Activated naive CD4-positive, alpha-beta T cell treated with anti-CD3 and anti-CD28 coated beads, Interleukin-2, amount 10 ng/mL, durations not matched to agents 7 days and 5 days (primary cell): ENCODE measurements around the gene FNDC10.
A peak's percentile ranks its signal among the peaks of the same experiment; 100 is the strongest.
"Not testable (repeated sequence)": the region's sequence is repeated elsewhere in the genome, so short reads cannot be mapped to it uniquely, and the experiment has no call there.

Source experiments
- CTCF ChIA-PET: fragments of 350-600 bp; sonication (Branson Sonifier 250); formaldehyde crosslinking; loops from one replicate; lab custom pipeline; 2021; ENCODE audit warnings: antibody characterized with exemption; lab: Charles Lee
- DNase-seq: peaks from one replicate; pipeline ENCODE4 v3.0.0-alpha.2; 2020
- H3K27ac Mint-ChIP-seq: one replicate; pipeline ENCODE4 v1.8.0; 2021; ENCODE audit warnings: mild to moderate bottlenecking, moderate library complexity, mixed read lengths
- H3K27me3 Mint-ChIP-seq: one replicate; pipeline ENCODE4 v1.8.0; 2021; ENCODE audit warnings: mild to moderate bottlenecking, mixed read lengths
- H3K36me3 Mint-ChIP-seq: one replicate; pipeline ENCODE4 v1.8.0; 2021; ENCODE audit warnings: mixed read lengths
- H3K4me1 Mint-ChIP-seq: one replicate; pipeline ENCODE4 v1.8.0; 2021; ENCODE audit warnings: mixed read lengths
- H3K4me3 Mint-ChIP-seq: one replicate; pipeline ENCODE4 v1.8.0; 2021; ENCODE audit warnings: mild to moderate bottlenecking, moderate library complexity, mixed read lengths
- H3K9me3 Mint-ChIP-seq: one replicate; pipeline ENCODE4 v1.8.0; 2021; ENCODE audit warnings: mixed read lengths

The FNDC10 gene

DNA sequence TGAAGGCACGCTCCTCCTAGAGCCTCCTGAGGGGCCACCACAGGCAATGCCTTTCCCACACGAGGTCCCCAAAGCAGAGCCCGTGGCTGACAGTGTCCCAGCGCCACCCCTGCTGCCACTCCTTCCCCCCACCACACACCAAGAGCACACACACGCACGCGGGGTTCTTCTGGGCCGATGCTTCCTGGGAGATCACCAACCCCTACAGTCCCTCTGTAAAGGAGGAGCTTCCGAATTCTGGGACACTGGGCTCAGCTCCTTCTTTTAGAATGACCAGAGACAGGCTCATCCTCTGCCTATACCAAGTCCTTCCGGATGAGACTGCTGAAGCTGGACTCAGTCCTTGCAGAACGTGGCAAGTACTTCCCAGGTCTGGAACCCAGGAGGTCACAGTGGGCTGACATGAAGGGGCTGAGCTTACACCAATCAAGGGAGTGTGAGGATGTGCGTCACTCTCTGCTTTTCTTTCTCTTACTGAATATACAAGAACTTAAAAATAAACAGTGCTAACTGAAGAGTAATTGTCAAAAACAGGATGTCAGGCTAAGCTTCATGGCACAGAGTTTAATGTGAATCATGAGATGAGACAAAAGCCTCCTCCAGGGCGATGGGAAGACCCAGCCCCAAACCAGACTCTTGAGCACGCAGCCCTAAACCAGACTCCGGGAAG, 38.0 kb downstream of the FNDC10 start:
- no peak overlapping the region for H3K27ac Mint-ChIP-seq

DNA sequence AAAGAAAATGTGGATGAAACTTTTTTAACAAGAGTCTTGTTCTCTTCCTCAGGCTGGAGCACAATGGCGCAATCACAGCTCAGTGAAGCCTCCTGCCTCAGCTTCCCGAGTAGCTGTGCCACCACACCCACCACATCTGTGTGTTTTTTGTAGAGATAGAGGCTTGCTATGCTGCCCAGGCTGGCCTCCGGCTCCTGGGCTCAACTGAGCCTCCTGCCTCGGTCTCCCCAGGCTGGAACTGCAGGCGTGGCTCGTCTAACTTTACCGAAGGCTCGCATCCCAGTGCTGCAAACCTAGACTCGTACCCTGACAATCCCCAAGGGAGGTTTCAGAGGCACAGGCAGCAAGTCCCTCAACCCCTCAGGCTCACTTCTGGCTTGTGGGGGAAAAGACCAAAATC, 39.8 kb downstream of the FNDC10 start:
- CTCF ChIA-PET, result no interaction called here
- Mint-ChIP-seq H3K27ac (peak overlapping the region; percentile 11), H3K4me3 (no peak overlapping the region), H3K27me3 (no peaks in the 10 kb centered on the region), H3K36me3 (peaks cover 41% of the 10 kb centered on the region), H3K9me3 (no peaks in the 10 kb centered on the region), H3K4me1 (no peaks in the 10 kb centered on the region)
- no peak for DNase-seq

More for the DNA sequence above, 38.0 kb downstream of the FNDC10 start:
- H3K4me3 Mint-ChIP-seq, result no peak overlapping the region
- DNase-seq, result no peak
- CTCF ChIA-PET, result no interaction called here
- H3K9me3 Mint-ChIP-seq, result no peaks in the 10 kb centered on the region
- peaks cover 46% of the 10 kb centered on the region for H3K36me3 Mint-ChIP-seq
- H3K4me1 Mint-ChIP-seq, result peaks cover 1% of the 10 kb centered on the region
- H3K27me3 Mint-ChIP-seq, result no peaks in the 10 kb centered on the region

DNA sequence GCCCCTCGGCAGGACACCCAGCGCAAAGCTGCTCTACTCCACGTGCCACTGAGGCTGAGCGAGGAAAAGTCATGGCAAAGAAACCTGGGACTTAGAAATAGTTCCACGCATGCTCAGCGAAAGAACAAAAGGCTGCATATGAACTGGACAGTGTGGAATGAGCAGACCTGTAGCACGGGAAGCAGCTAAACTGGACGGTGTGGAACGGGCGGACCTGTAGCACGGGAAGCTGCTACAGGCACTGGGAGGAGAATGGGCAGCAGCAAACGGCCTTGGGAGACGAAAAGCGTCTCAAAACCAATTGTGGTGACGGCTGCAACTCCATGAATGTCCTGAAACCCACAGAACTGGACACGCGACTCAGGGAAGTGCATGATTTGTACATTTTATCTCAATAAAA, 40.9 kb downstream of the FNDC10 start:
- no peaks in the 10 kb centered on the region for H3K4me1 Mint-ChIP-seq
- DNase-seq, result no peak
- CTCF ChIA-PET, result no interaction called here
- H3K27ac Mint-ChIP-seq, result peak overlapping the region; percentile 33
- H3K4me3 Mint-ChIP-seq, result no peak overlapping the region
- no peaks in the 10 kb centered on the region for H3K9me3 Mint-ChIP-seq
- no peaks in the 10 kb centered on the region for H3K27me3 Mint-ChIP-seq
- peaks cover 32% of the 10 kb centered on the region for H3K36me3 Mint-ChIP-seq

GRCh38 chr1:1558591-1558990, 41.3 kb downstream of the FNDC10 start:
- Mint-ChIP-seq H3K4me1 (no peaks in the 10 kb centered on the region), H3K4me3 (no peak overlapping the region), H3K27ac (peak overlapping the region; percentile 33), H3K36me3 (peaks cover 28% of the 10 kb centered on the region), H3K9me3 (no peaks in the 10 kb centered on the region), H3K27me3 (no peaks in the 10 kb centered on the region)
- no peak for DNase-seq
- CTCF ChIA-PET, result no interaction called here

GRCh38 chr1:1557688-1558087, 42.2 kb downstream of the FNDC10 start:
- CTCF ChIA-PET, H3K4me3 Mint-ChIP-seq, H3K4me1 Mint-ChIP-seq, H3K27ac Mint-ChIP-seq, H3K9me3 Mint-ChIP-seq, H3K27me3 Mint-ChIP-seq, DNase-seq: not testable (repeated sequence)
- H3K36me3 Mint-ChIP-seq, result peaks cover 24% of the 10 kb centered on the region

- H3K4me1 Mint-ChIP-seq, CTCF ChIA-PET, H3K4me3 Mint-ChIP-seq, H3K27ac Mint-ChIP-seq, H3K27me3 Mint-ChIP-seq, DNase-seq, H3K9me3 Mint-ChIP-seq: not testable (repeated sequence)
- H3K36me3 Mint-ChIP-seq, result peaks cover 20% of the 10 kb centered on the region
Observed at GRCh38 chr1:1556961-1557360, 43.0 kb downstream of the FNDC10 start.

DNA sequence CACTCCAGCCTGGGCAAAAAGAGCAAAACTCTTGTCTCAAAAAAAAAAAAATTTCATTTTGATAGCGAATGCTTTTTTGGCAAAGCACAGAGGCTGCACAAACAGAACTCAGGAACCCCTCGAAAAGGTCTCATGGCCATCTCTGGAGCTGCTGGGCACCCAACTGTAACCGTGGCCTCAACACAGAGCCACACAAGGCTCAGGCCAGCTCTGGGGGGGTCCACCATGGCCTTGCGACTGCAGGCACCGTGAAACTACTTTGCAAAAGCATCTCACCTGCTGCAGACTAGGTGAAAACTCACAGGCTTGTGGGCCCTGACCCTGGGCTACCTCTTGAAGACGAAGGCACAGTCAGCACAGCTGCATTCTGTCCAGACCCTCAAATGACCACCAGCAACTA, 43.4 kb downstream of the FNDC10 start:
- peaks cover 15% of the 10 kb centered on the region for H3K36me3 Mint-ChIP-seq

DNA sequence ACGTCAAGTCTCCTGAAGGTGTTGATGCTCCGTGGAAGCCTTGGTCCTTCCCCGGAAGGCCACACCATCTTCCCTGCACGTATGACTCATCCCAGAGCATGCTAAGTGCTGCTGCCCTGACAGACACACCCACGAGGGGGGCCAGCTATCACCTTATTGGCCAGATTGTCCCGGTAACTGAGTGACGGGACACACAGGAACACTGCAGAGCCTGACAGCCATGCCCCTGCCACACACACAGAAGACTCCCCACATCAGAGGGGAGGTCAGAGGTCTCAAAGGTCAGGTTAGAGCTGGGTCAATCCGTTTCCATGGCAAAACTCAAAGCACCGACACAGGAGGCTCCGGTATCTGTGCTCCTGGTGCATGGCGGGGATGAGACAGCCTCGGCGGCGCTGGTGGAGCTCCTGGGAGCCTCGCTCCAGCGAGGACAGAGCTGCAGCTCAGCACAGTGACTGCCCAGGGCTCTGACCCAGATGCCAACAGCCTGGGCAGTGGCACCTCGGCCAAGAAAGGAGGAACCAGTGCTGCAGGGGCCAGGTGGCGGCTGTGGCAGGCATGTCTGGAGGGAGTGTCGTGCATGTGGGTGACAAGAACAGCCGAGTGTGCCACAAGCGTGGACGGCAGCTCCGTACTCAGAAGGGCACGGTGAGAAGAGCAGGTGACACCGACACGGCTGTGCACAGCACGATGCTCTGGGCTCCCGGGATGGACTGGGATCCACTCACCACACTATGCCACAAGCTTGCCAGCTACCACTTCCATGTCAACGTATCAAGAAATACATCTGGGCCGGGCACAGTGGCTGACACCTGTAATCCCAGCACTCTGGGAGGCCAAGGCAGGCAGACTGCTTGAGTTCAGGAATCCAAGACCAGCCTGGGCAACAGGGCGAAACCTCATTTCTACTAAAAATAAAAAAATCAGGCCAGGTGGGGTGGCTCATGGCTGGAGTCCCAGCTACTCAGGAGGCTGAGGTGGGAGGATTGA, 44.7 kb downstream of the FNDC10 start:
- no peaks in the 10 kb centered on the region for H3K27me3 Mint-ChIP-seq
- H3K27ac Mint-ChIP-seq, result no peak overlapping the region
- no peaks in the 10 kb centered on the region for H3K4me1 Mint-ChIP-seq
- peaks cover 7% of the 10 kb centered on the region for H3K36me3 Mint-ChIP-seq
- no peak overlapping the region for H3K4me3 Mint-ChIP-seq
- DNase-seq, result no peak
- CTCF ChIA-PET, result no interaction called here
- no peaks in the 10 kb centered on the region for H3K9me3 Mint-ChIP-seq

More for the DNA sequence above, 43.4 kb downstream of the FNDC10 start:
- no peaks in the 10 kb centered on the region for H3K4me1 Mint-ChIP-seq
- CTCF ChIA-PET, result no interaction called here
- no peak overlapping the region for H3K4me3 Mint-ChIP-seq
- no peak overlapping the region for H3K27ac Mint-ChIP-seq
- no peaks in the 10 kb centered on the region for H3K9me3 Mint-ChIP-seq
- H3K27me3 Mint-ChIP-seq, result no peaks in the 10 kb centered on the region
- DNase-seq, result no peak

GRCh38 chr1:1554550-1554925, 45.4 kb downstream of the FNDC10 start:
- Mint-ChIP-seq H3K36me3 (peaks cover 6% of the 10 kb centered on the region), H3K4me1 (no peaks in the 10 kb centered on the region), H3K27ac (no peak overlapping the region), H3K27me3 (no peaks in the 10 kb centered on the region), H3K9me3 (no peaks in the 10 kb centered on the region), H3K4me3 (no peak overlapping the region)
- DNase-seq, result no peak
- CTCF ChIA-PET, result no interaction called here

GRCh38 chr1:1553821-1554494, 46.0 kb downstream of the FNDC10 start:
- H3K9me3 Mint-ChIP-seq, result no peaks in the 10 kb centered on the region
- no peaks in the 10 kb centered on the region for H3K4me1 Mint-ChIP-seq
- CTCF ChIA-PET, result no interaction called here
- peaks cover 5% of the 10 kb centered on the region for H3K36me3 Mint-ChIP-seq
- DNase-seq, result no peak
- no peaks in the 10 kb centered on the region for H3K27me3 Mint-ChIP-seq
- H3K4me3 Mint-ChIP-seq, result no peak overlapping the region
- no peak overlapping the region for H3K27ac Mint-ChIP-seq

- Mint-ChIP-seq H3K27ac (peak overlapping the region; percentile 33), H3K36me3 (peaks cover 6% of the 10 kb centered on the region), H3K4me3 (no peak overlapping the region), H3K27me3 (no peaks in the 10 kb centered on the region), H3K4me1 (no peaks in the 10 kb centered on the region), H3K9me3 (no peaks in the 10 kb centered on the region)
- DNase-seq, result no peak
- CTCF ChIA-PET, result no interaction called here
Observed at GRCh38 chr1:1552263-1552639, 47.7 kb downstream of the FNDC10 start.

DNA sequence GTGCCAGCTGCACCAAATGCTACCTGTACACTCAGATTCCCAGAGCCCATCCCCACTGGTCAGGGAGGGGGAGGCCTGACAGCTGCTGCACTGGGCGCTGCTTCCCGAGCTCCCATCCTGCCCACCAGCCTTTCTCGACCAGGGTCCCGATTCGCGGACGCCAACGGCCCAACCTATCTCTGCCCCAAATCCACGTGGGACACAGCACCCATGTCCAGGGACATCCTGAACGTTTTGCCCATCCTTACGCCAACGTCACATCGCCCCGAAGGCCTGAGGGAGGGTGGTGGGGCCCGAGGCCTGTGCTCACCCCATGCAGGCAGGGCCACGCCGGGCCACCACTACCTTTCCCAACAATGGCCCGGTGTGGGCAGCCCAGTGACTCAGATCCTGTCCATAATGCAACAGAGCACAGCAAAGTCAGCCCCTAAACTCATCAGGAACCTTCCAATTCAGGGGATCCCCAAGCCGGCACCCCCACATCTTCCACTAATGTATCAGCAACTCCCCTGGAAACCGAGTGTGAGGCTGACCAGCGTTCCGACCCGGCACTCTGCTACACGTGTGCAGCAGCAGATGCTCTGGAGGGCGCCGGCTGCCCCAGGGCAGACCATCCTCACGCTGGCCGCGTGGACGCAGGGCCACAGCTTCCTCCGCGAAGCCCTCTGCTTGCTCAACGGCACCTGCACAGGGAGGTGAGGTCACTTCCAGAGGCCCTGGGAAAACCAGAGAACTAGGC, 48.2 kb downstream of the FNDC10 start:
- no peak overlapping the region for H3K4me3 Mint-ChIP-seq
- H3K9me3 Mint-ChIP-seq, result no peaks in the 10 kb centered on the region
- H3K27me3 Mint-ChIP-seq, result no peaks in the 10 kb centered on the region
- CTCF ChIA-PET, result no interaction called here
- no peaks in the 10 kb centered on the region for H3K4me1 Mint-ChIP-seq
- H3K36me3 Mint-ChIP-seq, result peaks cover 6% of the 10 kb centered on the region
- peak overlapping the region; percentile 33 for H3K27ac Mint-ChIP-seq
- no peak for DNase-seq

DNA sequence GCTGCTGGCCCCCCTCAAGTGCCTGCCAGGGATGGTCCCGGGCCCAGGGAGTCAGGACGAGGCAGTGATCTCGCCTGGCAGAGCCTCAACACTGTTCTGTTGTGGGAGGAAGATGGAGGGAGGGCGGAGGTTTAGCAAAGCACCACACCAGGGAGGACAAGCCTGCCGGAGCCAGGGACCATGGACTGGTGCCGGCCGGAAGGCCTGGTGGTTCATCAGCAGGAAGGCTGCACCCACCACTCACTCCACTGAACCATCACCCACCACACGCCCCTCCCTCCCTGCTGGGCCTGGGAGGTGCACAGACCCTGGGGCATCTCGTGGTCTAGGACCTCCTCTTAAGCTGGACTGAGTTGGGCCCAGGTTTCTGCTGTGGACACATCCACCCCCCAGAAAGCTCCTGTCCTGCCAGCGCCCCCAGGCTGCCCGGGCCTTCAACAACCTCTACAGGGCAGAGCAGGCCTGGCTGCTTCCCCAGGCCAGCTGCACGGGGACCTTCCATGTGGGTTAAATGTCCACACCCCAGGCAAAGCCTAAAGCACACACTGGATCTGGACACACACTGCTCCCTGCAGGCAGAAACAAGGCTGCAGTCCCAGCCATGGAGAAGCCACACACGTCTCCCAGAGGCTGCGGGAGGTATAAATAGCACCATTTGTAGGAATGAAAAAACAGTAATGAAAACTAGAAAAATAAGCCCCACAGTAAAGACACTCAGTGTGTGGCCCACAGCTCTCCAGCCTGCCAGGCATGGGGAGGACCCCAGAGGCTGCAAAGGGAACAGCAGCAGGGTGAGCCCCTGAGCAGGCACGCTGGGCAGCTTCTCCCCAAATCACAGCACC, 49.1 kb downstream of the FNDC10 start:
- Mint-ChIP-seq H3K36me3 (peaks cover 5% of the 10 kb centered on the region), H3K27ac (no peak overlapping the region), H3K27me3 (no peaks in the 10 kb centered on the region), H3K4me1 (no peaks in the 10 kb centered on the region), H3K9me3 (no peaks in the 10 kb centered on the region), H3K4me3 (no peak overlapping the region)
- DNase-seq, result no peak
- CTCF ChIA-PET, result no interaction called here
